GM18502 (cell line): ENCODE measurements around the gene ADAMTS14.

Source experiments
- ATAC-seq: cut with Tn5 transposase; IDR thresholded peaks from one replicate; pipeline ENCODE4 v1.9.1; 2021; ENCODE audit warnings: mild to moderate bottlenecking; ENCODE audit not compliant: unreplicated experiment, poor library complexity

Gene ADAMTS14

DNA sequence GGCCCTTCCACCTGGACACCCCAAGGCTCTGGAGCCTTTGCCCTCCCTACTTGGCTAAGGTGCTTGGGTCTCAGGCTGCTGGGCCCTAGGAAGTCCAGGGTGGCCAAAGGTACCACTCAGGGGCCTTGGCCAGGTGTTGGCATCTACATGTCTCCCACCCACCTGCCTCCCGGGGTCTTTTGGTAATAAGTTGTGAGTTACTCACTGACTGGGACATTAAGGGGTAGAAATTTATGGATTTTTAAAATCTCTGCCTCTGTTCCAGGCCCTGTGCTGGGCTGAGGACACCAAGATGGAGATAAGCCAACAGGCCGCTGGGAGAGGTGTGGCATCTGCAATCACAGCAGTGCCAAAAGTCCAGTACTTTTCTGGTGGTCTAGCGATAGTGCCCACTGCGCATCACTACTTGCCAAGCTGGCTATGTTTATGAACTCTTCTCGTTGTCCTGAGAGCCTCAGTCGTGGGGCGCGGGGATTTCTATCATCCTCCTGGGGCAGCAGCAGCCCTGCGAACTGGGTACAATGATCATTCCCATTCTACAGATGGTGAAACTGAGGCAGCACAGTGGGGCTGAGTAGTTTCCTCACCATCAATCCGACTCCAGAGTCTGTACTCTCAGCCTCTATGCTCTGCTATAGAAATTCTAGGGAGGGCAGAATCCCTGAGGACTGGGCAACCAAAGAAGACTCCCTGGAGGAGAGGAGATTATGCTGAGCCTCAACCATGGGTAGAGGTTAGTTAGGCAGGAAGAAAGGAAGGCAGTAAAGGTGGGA is 76.7 kb downstream of the ADAMTS14 start:
- ATAC-seq, result no peak

DNA sequence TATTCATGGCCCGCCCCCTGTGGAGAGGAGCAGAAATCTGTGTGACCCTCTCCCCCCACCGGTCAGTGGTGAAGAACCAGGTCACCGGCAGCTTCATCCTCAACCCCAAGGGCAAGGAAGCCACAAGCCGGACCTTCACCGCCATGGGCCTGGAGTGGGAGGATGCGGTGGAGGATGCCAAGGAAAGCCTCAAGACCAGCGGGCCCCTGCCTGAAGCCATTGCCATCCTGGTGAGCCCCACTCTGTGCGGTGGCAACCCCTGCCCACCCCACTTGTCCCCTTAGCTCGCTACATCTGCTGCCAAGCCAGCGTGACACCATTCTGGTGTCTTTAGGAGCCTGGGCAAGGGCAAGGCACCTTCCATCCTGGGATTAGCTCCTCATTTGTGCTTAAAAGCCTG is 77.5 kb downstream of the ADAMTS14 start:
- ATAC-seq, result no peak

DNA sequence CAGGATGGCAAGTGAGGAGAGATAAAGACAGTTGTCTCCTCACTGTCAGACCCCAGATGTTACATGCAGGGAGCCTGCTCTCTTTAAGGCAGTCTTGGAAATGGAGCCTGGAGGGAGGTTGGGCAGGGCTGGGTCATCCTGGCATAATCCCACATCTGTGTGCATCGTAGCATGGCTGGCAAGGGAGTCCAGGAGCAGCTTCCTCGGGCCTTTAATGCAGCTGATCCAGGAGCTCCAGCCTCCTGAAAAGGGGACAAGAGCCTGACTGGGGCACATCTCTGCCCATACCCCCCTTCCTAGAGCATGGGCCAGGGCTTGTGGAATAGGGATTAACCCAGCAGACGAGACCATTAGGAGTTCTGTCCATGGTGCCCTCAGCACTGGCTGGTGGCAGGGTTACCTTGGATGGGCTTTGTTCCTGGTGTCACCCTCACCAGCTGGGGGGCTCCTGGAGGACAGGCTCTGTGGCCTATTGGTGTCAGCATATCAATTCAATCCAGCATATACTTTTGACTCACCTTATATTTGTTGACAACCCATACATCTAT is 77.9 kb downstream of the ADAMTS14 start:
- no peak for ATAC-seq

DNA sequence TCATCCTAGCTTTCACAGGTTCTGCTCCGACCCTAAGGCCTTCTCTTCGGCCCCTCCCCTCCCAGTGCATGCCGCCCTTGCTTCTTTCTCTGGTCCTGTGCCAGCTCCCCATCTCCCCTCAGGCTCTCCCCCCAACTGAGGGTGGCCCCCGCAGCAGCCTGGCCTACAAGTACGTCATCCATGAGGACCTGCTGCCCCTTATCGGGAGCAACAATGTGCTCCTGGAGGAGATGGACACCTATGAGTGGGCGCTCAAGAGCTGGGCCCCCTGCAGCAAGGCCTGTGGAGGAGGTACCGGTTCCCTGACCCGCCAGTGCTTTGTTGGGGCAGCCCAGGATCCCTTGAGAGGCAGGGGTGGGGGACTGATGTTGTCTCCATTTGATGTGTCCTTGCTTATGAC is 79.0 kb downstream of the ADAMTS14 start:
- no peak for ATAC-seq

DNA sequence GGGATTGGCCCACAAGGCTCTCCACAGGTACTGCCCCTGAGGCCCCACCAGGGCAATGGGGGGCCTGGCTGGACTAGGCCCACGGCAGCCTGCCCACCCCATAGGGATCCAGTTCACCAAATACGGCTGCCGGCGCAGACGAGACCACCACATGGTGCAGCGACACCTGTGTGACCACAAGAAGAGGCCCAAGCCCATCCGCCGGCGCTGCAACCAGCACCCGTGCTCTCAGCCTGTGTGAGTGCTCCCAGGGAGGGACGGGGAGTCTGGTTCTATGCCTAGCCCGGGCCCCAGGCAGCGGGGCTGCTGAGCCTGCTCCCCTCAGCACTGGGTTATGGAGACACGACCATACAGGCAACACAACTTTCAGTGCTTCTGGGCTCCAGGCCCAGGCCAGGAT is 79.7 kb downstream of the ADAMTS14 start:
- no peak for ATAC-seq

DNA sequence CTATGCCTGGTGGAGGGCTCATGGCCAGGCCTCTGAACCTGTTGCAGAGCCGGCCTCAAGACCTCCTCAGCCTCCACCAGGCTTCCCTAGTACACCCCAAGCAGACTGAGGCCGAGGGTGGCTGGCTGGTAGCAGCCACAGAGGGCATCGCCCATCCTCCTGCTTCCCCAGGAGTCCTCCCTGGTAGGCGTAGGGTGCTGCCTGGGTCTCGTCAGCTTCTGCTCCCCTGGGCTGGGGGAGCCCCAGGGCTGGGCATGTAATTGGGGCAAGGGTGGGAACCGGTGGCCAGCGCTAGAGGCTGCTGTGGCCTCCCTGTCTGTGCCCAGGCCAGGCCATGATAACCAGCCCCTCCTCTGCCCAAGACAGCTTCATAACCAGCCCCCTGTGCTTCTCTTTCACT is 80.3 kb downstream of the ADAMTS14 start:
- ATAC-seq, result no peak

DNA sequence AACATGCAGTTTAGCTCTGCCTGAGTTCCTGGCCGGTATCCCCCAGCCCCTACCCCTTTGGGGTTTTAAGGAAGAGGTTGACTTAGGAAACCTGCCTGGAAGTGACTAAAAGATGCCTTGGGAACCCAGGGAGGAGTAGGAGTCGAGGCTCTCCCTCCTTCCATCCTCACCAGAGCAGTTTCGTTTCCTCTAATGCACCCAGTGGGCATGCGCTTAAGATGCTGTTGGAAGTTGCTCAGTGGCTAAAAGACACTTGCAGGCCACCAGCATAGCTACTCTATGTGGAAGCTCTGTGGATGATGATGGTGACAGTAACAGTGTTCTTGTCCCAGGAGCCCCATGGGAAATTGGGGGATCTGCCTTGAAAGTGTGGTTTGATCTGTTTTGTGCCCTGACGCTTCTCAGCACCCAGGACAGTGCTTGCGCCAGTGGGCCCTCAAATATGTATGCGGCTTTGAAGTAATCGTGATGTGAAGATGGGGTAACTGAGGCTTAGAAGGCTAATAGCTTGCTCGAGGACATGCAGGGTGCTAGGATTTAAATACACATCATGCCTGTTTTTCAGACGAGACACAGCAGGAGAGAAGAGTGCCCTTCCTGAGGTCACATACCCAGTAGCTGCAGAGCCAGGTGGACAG is 80.8 kb downstream of the ADAMTS14 start:
- no peak for ATAC-seq

DNA sequence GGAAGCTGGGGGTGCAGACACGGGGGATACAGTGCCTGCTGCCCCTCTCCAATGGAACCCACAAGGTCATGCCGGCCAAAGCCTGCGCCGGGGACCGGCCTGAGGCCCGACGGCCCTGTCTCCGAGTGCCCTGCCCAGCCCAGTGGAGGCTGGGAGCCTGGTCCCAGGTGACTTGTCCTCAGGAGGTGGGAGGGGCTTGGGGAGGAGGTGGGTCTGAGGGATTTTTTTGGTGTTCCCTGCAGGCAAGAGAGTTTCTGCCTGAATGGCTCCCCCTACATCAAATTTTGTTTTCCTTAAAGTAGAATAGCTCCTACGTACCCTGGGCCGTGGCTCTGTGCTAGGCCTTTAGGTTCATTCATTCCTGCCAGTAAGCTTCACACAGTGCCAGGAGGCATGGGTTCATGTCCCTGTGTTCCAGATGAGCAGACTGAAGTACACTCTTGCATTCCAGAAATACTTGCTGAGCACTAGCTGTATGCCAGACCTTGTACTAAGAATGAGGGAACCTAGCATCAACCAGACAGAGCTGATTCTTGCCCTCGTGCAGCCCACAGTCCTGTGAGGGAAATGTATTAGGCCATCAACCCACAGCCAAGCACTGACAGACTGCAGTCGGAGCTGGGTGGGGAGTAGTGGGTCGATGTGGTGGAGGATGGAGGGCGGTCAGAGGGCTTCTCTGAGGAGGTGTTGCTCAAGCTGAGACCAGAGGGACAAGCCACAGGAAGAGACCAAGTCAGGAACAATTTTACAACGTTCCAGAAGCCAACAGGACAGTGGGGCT is 81.7 kb downstream of the ADAMTS14 start:
- ATAC-seq, result no peak

DNA sequence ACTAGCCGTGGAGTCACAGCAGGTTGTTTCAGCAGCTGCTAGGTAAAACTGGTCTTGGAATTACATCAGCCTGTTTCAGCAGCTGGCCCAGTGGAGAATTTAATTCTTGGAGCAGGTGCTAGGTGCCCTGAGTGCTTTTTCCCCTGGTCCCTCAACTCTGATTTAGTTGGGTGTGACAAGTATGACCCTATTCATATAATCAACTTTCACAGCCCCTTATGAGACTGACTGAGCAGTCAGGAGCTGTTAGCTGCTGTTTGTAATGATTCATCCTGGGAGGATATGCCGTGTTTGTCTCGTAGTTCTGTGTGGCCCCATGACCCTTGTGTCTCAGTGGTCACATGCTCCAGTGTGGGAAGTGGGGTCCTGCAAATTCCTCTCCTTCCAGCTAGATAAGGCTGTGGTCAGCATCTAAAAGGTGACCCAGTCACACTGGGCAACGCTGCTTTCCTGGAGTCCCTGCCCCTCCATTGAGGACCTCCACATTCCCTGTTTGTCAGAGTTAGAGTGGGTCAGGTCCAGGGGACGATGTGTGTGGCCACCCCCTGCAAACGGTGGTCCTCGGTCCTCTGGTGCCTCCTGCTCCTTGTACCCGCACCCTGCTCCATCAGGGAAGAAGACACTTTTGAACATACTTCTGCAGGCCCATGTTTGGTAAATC is 84.5 kb downstream of the ADAMTS14 start:
- ATAC-seq, result no peak

DNA sequence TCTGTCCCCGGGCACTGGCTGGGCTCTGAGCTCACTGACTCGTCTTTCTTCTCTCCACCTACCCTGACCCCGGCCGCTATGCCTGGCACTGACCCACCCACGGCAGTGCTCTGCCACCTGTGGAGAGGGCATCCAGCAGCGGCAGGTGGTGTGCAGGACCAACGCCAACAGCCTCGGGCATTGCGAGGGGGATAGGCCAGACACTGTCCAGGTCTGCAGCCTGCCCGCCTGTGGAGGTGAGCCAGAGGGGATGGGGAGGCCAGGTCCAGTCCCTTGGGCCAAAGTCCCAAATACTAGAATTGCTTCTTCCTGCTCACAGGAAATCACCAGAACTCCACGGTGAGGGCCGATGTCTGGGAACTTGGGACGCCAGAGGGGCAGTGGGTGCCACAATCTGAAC is 85.5 kb downstream of the ADAMTS14 start:
- ATAC-seq, result no peak

DNA sequence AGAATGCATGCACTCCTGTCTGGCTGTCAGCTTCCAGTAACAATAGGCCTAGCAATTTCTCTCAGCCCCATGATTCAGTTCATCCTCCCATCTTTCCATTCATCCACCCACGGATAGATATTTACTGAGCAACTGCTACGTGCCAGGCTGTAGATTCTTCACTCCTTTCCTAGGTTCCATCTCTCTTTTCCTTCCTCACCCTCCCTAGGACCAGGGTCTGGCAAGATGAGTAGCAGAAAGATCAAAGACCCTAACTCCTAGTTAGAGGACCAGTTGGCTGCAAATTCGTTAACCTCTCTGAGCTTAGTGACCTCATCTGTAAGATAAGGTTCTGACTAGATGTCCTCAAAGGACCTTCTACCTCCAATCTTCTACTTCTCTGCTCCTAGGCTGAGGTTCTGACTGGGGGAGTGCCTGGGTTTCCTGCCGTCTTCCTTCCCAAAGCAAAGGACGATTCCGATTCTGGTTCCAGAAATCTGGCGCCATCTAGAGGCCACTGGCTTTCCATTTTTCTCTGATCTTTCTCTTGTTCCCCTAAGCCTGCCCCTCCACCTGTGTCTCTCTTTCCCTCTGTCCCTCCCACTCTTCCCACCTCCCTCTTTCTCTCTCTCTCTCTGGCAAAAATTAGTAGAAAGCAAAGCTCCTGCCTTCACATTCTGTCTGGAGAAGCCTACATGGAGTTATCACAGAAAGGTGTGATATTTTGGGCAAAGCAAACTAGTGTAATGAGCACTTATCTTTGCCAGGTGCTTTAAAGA is 86.6 kb downstream of the ADAMTS14 start:
- ATAC-seq, result no peak

DNA sequence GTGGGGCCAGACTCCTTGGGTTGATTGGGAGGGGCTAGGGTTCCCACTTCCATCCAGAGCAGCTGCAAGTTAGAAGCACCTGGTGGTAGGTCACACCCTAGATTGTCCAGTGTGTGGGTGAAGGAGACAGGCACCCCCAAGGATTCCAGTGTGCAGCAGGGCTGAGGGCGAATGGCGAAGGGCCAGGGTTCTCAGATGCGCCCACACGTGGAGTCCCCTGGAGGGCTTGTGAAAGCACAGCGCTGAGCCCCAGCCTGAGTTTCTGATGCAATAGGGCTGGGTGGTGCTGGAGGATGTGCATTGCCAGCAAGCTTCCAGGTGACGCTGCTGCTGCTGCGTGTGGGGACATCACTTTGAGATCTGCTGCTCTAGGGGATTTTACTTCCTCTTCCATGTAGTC is 87.5 kb downstream of the ADAMTS14 start:
- ATAC-seq, result no peak

DNA sequence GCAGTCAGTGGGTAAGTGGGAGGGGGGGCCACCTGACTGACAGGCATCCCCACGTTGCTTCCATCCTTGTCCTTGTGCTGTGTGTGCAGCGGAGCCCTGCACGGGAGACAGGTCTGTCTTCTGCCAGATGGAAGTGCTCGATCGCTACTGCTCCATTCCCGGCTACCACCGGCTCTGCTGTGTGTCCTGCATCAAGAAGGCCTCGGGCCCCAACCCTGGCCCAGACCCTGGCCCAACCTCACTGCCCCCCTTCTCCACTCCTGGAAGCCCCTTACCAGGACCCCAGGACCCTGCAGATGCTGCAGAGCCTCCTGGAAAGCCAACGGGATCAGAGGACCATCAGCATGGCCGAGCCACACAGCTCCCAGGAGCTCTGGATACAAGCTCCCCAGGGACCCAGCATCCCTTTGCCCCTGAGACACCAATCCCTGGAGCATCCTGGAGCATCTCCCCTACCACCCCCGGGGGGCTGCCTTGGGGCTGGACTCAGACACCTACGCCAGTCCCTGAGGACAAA is 88.0 kb downstream of the ADAMTS14 start:
- ATAC-seq, result no peak

DNA sequence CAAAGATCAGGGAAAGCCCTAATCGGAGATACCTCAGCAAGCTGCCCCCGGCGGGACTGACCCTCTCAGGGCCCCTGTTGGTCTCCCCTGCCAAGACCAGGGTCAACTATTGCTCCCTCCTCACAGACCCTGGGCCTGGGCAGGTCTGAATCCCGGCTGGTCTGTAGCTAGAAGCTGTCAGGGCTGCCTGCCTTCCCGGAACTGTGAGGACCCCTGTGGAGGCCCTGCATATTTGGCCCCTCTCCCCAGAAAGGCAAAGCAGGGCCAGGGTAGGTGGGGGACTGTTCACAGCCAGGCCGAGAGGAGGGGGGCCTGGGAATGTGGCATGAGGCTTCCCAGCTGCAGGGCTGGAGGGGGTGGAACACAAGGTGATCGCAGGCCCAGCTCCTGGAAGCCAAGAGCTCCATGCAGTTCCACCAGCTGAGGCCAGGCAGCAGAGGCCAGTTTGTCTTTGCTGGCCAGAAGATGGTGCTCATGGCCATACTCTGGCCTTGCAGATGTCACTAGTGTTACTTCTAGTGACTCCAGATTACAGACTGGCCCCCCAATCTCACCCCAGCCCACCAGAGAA is 88.8 kb downstream of the ADAMTS14 start:
- no peak for ATAC-seq

DNA sequence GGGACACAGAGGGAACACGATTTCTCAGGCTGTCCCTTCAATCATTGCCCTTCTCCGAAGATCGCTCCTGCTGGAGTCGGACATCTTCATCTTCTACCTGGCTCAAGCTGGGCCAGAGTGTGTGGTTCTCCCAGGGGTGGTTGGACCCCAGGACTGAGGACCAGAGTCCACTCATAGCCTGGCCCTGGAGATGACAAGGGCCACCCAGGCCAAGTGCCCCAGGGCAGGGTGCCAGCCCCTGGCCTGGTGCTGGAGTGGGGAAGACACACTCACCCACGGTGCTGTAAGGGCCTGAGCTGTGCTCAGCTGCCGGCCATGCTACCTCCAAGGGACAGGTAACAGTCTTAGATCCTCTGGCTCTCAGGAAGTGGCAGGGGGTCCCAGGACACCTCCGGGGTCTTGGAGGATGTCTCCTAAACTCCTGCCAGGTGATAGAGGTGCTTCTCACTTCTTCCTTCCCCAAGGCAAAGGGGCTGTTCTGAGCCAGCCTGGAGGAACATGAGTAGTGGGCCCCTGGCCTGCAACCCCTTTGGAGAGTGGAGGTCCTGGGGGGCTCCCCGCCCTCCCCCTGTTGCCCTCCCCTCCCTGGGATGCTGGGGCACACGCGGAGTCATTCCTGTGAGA is 89.5 kb downstream of the ADAMTS14 start:
- no peak for ATAC-seq

DNA sequence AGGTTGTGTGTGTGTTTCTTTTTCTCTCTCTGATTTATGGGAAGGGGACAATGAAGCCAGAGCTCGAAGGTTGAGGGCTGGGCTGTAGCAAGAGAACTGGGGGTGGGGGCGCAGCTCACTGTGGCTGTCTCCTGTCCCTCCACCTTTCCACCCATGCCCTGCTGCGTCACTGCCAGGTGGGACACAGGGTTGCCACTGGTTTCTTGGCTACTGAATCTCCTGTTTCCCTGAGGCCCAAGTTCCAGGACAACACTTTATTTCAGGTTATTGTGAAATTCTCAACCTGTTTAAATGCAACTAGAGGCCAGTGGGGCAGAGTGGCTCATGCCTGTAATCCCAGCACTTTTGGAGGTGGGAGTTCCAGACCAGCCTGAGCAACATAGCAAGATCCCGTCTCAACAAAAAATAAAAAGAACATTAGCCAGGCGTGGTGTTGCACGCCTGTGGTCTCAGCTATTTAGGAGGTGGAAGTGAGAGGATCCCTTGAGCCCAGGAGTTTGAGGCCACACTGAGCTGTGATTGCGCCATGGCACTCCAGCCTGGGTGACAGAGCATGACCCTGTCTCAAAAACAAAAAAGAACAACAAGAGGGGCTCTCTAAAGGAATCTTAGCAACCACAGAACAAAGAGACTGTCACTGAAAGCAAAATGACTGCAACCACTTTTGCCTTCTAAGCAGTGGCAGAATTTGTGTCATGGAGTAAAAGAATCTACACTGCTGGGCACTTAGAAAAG is 90.3 kb downstream of the ADAMTS14 start:
- ATAC-seq, result no peak

DNA sequence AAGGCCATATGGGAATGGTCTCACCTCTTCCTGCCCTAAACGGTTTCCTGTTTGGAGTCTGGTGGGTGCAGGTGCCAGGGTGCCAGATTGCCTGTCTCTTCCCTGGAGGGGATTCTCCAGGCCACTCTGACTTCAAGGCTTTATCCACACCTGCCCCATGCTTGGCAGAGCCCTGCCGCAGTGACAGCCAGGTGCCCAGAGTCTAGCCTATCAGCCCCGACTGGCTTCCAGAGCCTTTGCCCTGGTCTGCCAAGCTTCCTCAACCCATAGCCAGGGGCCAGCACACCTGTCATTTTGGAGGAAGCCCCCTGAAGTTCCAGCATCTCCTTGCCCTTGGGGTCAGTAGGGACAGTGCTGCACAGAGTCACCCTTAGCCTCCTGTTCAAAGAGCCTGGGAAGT is 91.3 kb downstream of the ADAMTS14 start:
- ATAC-seq, result no peak
